SK-N-MC (cell line): ENCODE results near the gene FAM3A.
A peak's percentile ranks its signal among the peaks of the same experiment; 100 is the strongest.

Experiments
- DNase-seq: peaks from one replicate; pipeline ENCODE4 v3.0.0-alpha.2; 2011; ENCODE audit warnings: low read depth, low spot score
- H3K27ac ChIP-seq: fragments of 200-600 bp; sonication (generic); 2 replicates; pipeline ENCODE4 v1.5.1; 2016; ENCODE audit warnings: mixed run types
- H3K36me3 ChIP-seq: fragments of 200-600 bp; sonication (generic); 2 replicates; pipeline ENCODE4 v1.6.1; 2017; ENCODE audit warnings: antibody characterized with exemption, low read length, mixed read lengths; ENCODE audit not compliant: insufficient read depth
- H3K4me3 ChIP-seq: fragments of 200-600 bp; sonication (generic); 2 replicates; pipeline ENCODE4 v1.5.1; 2016
- H3K9ac ChIP-seq: fragments of 200-600 bp; sonication (generic); 2 replicates; pipeline ENCODE4 v1.8.0; 2017; ENCODE audit warnings: mixed run types, mixed read lengths; ENCODE audit not compliant: insufficient read length
- H3K9me3 ChIP-seq: fragments of 200-600 bp; sonication (generic); 2 replicates; pipeline ENCODE4 v1.6.1; 2017; ENCODE audit warnings: low read depth, mild to moderate bottlenecking, antibody characterized with exemption, low read length, moderate library complexity, mixed read lengths
- EZH2 ChIP-seq: fragments of 200-600 bp; sonication (generic); IDR thresholded peaks from one replicate; pipeline ENCODE4 v1.6.1; 2017; ENCODE audit warnings: antibody characterized with exemption
- FOXP2 ChIP-seq: optimal IDR thresholded peaks from 2 replicates; pipeline ENCODE3; 2011; ENCODE audit warnings: mild to moderate bottlenecking, moderate library complexity; ENCODE audit not compliant: insufficient read depth; ENCODE audit errors: extremely low read length, control extremely low read depth
- POLR2AphosphoS5 ChIP-seq: IDR thresholded peaks from 2 replicates; pipeline ENCODE4 v1.6.1; 2012; ENCODE audit warnings: mild to moderate bottlenecking, low read depth, low read length, borderline replicate concordance

The FAM3A gene

GRCh38 chrX:154463611-154464220, 52.3 kb downstream of the FAM3A start:
- Histone ChIP-seq H3K36me3 (no peaks in the 10 kb centered on the region; the same call in 1 of the 2 replicates), H3K9me3 (no peaks in the 10 kb centered on the region), H3K27ac (no peak overlapping the region), H3K9ac (no peak overlapping the region), H3K4me3 (no peak overlapping the region)
- TF ChIP-seq POLR2AphosphoS5 = no peak
- TF ChIP-seq EZH2 = no peak
- no peak for TF ChIP-seq FOXP2
- no peak for DNase-seq

DNA sequence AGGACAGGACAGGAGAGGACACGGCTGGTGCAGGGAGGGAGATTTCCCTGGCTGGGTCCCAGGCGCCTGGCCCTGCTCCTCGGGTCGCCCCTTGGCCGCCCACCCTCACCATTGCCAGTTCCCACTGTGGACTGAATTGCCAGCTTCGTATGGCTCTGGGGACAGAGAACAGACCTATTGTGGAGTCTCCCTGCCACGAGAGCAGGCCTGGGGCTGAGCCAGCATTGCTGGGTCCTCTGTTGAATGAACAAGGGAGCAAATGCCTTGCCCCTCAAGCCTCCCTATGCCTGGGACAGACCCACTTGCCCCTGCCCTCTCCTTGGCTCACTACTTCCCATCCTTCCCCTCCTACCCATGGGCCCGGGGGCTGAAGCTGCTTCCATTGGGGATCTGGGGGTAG, 53.6 kb downstream of the FAM3A start:
- no peak overlapping the region for H3K27ac ChIP-seq
- TF ChIP-seq EZH2 (no peak), FOXP2 (no peak), POLR2AphosphoS5 (no peak)
- H3K36me3 ChIP-seq = no peaks in the 10 kb centered on the region; the same call in 1 of the 2 replicates
- H3K9me3 ChIP-seq = no peaks in the 10 kb centered on the region
- no peak overlapping the region for H3K4me3 ChIP-seq
- no peak overlapping the region for H3K9ac ChIP-seq
- no peak for DNase-seq

DNA sequence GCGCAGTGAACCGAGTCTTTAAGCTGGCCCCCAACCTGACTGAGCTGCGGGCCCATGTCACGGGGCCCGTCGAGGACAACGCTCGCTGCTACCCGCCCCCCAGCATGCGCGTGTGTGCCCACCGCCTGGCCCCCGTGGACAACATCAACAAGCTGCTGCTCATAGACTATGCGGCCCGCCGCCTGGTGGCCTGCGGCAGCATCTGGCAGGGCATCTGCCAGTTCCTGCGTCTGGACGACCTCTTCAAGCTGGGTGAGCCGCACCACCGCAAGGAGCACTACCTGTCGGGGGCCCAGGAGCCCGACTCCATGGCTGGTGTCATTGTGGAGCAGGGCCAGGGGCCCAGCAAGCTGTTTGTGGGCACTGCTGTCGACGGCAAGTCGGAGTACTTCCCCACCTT, 55.7 kb downstream of the FAM3A start:
- Histone ChIP-seq H3K27ac (no peak overlapping the region), H3K9me3 (no peaks in the 10 kb centered on the region), H3K9ac (no peak overlapping the region), H3K36me3 (no peaks in the 10 kb centered on the region; the same call in 1 of the 2 replicates), H3K4me3 (no peak overlapping the region)
- DNase-seq = no peak
- TF ChIP-seq EZH2 (no peak), POLR2AphosphoS5 (no peak), FOXP2 (no peak)

DNA sequence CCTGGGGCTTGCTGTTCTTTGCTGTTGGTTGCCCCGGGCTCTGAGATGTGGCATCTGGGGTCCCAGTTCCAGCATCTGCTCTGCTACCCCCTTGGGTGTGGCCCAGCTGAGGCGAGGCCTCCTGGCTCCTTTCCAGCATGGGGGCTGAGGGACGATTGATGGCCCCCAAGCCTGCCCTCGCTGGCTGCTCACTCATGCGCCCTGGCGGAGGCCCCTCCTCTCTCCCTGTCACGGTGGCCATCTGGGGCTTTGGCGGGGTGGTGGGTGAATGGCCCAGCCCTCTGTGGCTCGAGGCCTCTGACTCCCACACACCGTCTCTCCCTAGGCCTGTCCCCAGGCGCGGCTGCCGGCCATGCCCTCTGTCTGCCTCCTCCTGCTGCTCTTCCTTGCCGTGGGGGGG, 56.2 kb downstream of the FAM3A start:
- Histone ChIP-seq H3K9me3 (no peaks in the 10 kb centered on the region), H3K4me3 (no peak overlapping the region), H3K27ac (no peak overlapping the region), H3K36me3 (no peaks in the 10 kb centered on the region; the same call in 1 of the 2 replicates), H3K9ac (no peak overlapping the region)
- no peak for DNase-seq
- TF ChIP-seq EZH2 (no peak), POLR2AphosphoS5 (no peak), FOXP2 (no peak)

GRCh38 chrX:154458954-154459778, 56.9 kb downstream of the FAM3A start:
- no peak for DNase-seq
- Histone ChIP-seq H3K9ac (peak overlapping the region; percentile 60), H3K27ac (no peak overlapping the region)

DNA sequence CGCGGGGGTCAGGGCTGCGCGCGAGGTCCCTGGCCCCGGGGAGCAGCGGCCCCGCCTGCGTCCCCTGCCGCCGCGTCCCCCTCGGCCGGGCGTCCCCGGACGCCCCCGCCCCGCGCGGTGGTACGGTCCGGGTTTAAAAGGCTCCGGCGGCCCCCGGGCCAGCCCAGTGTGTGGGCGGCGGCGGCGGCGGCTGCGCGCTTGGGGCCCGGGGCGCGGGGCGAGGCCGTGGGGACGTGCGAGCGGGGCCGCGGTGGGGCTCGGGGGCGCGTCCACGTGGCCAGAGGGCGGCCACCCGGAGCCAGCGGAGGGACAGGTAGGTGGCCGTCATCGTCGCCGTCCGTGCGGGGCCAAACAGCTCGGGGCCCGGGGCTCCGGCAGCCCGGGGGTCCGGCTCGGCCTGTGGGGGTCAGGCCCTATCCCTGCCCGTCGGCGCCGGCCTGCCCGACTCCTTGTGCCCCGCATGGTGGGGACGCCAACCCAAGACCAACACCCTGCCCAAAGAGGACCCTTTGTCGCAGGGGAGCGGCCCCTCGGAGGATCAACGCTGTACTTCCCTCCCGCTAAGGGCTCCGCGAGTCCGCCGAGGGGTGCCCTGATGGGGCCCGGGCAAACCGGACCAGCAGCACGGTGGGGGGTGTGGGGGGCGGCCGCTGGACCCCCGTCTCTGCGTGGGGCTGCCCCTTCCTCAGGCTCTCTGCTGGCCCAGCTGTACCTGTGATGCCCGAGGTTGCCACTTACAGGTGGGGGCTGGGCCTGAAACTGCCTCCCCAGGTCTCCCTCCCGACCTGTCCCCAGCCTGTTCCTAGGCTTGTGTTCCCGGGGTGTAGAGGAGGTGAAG, 57.7 kb downstream of the FAM3A start, which contains the start of gene PLXNA3:
Gene PLXNA3 (plus strand): TSS at position 166 of the 838 bp plus-strand sequence. CDS start 1,903 bp downstream, outside the sequence.
- H3K9ac ChIP-seq = peak within 1 kb of the TSS; percentile 60
- peak within 1 kb of the TSS; percentile 77 for H3K4me3 ChIP-seq
- no peak for TF ChIP-seq EZH2
- no peak for TF ChIP-seq FOXP2
- TF ChIP-seq POLR2AphosphoS5 = no peak
- DNase-seq = no peak
- no peak within 1 kb of the TSS for H3K27ac ChIP-seq
- H3K36me3 ChIP-seq = no peaks in the 10 kb centered on the region; the same call in 1 of the 2 replicates
- no peaks in the 10 kb centered on the region for H3K9me3 ChIP-seq

More at GRCh38 chrX:154458954-154459778, 56.9 kb downstream of the FAM3A start:
- Histone ChIP-seq H3K9me3 (no peaks in the 10 kb centered on the region), H3K4me3 (peak overlapping the region; percentile 77), H3K36me3 (no peaks in the 10 kb centered on the region; the same call in 1 of the 2 replicates)
- TF ChIP-seq EZH2 = no peak
- TF ChIP-seq FOXP2 = no peak
- TF ChIP-seq POLR2AphosphoS5 = no peak

DNA sequence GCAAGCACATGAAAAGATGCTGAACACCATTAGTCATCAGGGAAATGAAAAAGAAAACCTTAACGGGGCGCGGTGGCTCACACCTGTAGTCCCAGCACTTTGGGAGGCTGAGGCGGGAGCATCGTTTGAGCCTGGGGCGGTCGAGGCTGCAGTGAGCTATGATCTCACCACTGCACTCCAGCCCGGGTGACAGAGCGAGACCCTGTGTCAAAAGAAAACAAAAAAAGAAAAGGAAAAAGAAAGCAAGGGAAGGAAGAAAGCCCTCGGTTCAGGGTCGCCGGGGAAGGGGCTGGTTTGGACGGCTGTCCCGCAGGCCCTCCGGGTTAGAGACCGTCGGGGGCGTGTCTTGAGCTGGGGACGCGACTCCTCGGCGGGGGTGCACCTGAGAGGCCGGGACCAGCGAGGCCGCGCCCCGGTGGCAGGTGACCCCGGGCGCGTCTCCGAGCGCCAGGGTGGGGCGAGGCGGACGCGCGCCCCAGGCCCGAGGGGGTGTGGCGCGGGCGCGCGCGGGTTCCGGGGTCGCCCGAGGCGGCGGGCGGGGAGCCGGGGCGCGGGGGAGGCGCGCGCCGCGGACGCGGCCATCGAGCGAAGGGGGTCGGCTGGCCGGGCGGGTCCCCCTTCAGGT, 58.4 kb downstream of the FAM3A start:
- no peaks in the 10 kb centered on the region for H3K9me3 ChIP-seq
- DNase-seq = no peak
- H3K9ac ChIP-seq = no peak overlapping the region
- no peaks in the 10 kb centered on the region; the same call in 1 of the 2 replicates for H3K36me3 ChIP-seq
- H3K4me3 ChIP-seq = peak overlapping the region; percentile 77
- H3K27ac ChIP-seq = no peak overlapping the region
- no peak for TF ChIP-seq POLR2AphosphoS5
- TF ChIP-seq FOXP2 = no peak
- TF ChIP-seq EZH2 = no peak
